ENCODE measurements around the gene FLT1.

The FLT1 gene

DNA sequence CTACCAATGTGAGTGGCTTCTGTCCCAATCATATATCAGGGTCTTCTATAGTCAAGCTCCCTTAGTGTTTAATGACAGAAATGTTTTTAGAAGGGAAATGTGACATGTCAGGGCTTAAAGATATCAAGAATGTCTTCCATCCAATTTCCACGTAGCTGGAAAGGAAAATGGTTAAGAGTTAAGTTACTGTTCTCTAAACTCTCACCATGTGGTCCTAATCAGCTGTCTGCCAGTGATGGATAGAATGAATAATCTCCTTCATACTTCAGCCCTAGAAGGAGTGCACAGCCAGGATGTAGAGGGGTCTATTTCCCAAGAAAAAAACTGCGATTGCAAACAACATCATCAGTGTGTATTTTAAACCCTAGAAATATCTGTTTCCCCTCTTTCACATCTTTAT lies 36.3 kb downstream of the FLT1 start:
- TF ChIP-seq, protein P1, sequence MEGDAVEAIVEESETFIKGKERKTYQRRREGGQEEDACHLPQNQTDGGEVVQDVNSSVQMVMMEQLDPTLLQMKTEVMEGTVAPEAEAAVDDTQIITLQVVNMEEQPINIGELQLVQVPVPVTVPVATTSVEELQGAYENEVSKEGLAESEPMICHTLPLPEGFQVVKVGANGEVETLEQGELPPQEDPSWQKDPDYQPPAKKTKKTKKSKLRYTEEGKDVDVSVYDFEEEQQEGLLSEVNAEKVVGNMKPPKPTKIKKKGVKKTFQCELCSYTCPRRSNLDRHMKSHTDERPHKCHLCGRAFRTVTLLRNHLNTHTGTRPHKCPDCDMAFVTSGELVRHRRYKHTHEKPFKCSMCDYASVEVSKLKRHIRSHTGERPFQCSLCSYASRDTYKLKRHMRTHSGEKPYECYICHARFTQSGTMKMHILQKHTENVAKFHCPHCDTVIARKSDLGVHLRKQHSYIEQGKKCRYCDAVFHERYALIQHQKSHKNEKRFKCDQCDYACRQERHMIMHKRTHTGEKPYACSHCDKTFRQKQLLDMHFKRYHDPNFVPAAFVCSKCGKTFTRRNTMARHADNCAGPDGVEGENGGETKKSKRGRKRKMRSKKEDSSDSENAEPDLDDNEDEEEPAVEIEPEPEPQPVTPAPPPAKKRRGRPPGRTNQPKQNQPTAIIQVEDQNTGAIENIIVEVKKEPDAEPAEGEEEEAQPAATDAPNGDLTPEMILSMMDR (IDR thresholded peaks at IDR 0.05; ENCODE audit: low read depth, low read length): no peak
- peaks cover 5% of the 10 kb centered on the region for H3K4me1 ChIP-seq
- no peak overlapping the region for H3K4me3 ChIP-seq (ENCODE audit: low read depth, low read length)
- H3K27me3 ChIP-seq: no peaks in the 10 kb centered on the region
- no peaks in the 10 kb centered on the region for H3K36me3 ChIP-seq
- no peak for DNase-seq
- H3K9me3 ChIP-seq: no peaks in the 10 kb centered on the region

DNA sequence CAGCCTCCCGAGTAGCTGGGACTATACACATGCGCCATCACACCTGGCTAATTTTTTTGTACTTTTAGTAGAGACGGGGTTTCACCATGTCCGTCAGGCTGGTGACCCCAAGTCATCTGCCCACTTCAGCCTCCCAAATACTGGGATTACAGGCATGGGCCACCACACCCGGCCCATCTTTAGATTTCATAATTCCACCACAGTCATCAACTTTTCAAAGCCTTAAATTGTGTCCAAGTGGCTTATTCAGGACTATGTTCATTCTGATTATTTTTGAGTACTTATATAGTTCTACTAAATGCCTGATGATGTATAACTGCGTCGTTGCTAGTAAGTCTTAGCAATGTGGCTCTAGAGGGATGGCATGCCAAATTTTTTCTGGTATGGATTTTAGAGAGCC lies 36.9 kb downstream of the FLT1 start:
- TF ChIP-seq, protein P1 (IDR thresholded peaks at IDR 0.05; ENCODE audit: low read depth, low read length): no peak
- no peak for DNase-seq
- no peaks in the 10 kb centered on the region for H3K36me3 ChIP-seq
- H3K9me3 ChIP-seq: no peaks in the 10 kb centered on the region
- no peaks in the 10 kb centered on the region for H3K27me3 ChIP-seq
- no peak overlapping the region for H3K4me3 ChIP-seq (ENCODE audit: low read depth, low read length)
- H3K4me1 ChIP-seq: peaks cover 5% of the 10 kb centered on the region

DNA sequence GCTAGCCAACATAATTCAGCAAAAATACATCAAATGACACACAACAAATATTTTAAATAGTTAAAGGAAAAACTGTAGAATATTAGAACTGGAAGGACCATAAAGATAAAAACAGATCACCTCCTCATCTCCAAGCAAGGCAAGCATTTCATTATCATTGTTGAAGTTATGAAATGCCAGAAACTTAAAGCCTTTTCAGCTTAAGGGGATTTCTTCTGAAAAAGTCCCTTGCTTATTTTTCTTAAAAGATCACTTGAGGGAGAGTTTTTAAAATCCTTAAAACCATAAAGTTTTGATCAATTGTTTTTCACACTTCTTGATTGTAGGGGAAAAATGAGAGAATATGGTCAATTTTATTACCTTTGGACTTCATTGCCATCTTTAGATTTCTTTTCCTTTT lies 37.4 kb downstream of the FLT1 start:
- H3K4me3 ChIP-seq (ENCODE audit: low read depth, low read length): no peak overlapping the region
- H3K4me1 ChIP-seq: peaks cover under 1% of the 10 kb centered on the region
- DNase-seq: no peak
- H3K36me3 ChIP-seq: no peaks in the 10 kb centered on the region
- H3K27me3 ChIP-seq: no peaks in the 10 kb centered on the region
- TF ChIP-seq, protein P1 (IDR thresholded peaks at IDR 0.05; ENCODE audit: low read depth, low read length): no peak
- no peaks in the 10 kb centered on the region for H3K9me3 ChIP-seq

DNA sequence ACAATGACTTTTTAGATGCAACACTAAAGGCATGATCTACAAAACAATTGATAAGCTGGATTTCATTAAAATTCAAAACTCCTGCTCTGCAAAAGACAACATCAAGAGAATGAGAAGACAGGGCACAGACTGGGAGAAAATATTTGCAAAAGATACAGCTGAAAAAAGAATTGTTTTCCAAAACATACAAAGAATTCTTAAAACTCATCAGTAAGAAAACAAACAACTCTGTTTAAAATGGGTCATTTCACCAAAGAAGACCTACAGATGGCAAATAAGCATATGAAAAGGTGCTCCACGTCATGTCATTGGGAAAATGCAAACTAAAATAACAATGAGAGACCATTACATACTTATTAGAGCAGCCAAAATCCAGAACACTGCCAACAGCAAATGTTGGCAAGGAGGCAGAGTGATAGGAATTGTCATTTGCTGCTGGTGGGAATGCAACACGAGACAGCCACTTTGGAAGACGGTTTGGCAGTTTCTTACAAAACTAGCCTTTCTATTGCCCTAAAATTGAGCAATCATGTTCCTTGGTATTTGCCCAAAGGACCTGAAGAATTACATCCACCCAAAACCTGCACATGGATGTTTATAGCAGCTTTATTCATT lies 39.2 kb downstream of the FLT1 start:
- Histone ChIP-seq H3K36me3 (no peaks in the 10 kb centered on the region), H3K4me1 (no peaks in the 10 kb centered on the region), H3K27me3 (no peaks in the 10 kb centered on the region), H3K4me3 (ENCODE audit: low read depth, low read length) (no peak overlapping the region), H3K9me3 (no peaks in the 10 kb centered on the region)
- DNase-seq: no peak
- TF ChIP-seq, protein P1 (IDR thresholded peaks at IDR 0.05; ENCODE audit: low read depth, low read length): no peak

DNA sequence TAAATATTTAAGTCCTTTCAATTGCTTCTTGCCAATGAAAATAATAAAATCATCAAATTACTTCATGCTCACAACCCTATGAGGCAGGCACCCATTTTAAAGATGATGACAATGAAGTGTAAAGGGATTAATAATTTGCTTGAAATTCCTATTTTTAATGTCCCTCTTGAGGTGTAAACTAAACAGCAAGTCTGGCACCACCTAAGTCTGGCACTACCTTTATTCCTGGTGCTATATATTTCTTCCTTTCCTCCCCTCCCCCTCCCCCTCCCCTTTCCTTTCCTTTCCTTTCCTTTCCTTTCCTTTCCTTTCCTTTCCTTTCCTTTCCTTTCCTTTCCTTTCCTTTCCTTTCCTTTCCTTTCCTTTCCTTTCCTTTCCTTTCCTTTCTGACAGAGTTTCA lies 42.2 kb downstream of the FLT1 start:
- H3K36me3 ChIP-seq: no peaks in the 10 kb centered on the region
- H3K4me3 ChIP-seq (ENCODE audit: low read depth, low read length): no peak overlapping the region
- no peak for DNase-seq
- no peaks in the 10 kb centered on the region for H3K27me3 ChIP-seq
- TF ChIP-seq, protein P1 (IDR thresholded peaks at IDR 0.05; ENCODE audit: low read depth, low read length): no peak
- H3K9me3 ChIP-seq: peaks cover 3% of the 10 kb centered on the region; the same call in 1 of the 2 replicates
- H3K4me1 ChIP-seq: no peaks in the 10 kb centered on the region

DNA sequence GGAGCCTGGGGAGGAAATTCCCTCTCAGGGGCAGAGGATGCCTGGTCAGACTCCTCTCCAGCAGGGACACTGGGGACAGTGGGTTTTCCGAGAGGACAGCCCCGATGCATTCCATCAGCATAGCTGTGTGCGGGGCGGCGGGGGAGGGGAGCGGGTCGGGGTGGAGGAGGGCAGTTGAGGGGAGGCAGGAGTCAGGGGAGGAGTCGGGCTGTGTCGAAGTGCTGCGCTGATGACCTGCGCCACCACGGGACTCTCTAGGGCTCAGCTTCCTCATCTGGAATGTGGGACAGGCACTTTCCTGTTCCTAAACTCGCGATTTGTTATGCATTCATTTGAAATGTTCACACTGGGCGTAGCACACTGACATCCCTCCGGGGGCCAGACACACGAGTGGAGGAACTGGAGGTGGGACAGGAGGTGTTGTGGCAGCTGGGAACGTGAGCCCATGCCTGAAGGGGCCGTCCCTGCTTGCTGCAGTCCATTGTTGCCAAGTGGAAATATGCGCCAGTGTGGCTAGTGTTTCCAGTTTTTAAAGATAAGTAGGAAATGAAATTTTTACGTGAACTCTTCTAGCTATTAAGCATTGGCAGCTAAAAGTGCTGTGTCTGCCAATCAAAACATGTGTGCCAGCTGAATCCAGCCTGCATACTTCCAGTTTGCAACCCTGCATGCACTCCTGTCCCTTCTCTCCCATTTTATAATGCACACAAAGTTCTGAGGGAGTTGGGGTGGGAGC lies 43.3 kb downstream of the FLT1 start:
- no peak overlapping the region for H3K4me3 ChIP-seq (ENCODE audit: low read depth, low read length)
- H3K36me3 ChIP-seq: no peaks in the 10 kb centered on the region
- H3K4me1 ChIP-seq: no peaks in the 10 kb centered on the region
- H3K9me3 ChIP-seq: peaks cover 3% of the 10 kb centered on the region; the same call in 1 of the 2 replicates
- no peaks in the 10 kb centered on the region for H3K27me3 ChIP-seq
- TF ChIP-seq, protein P1 (IDR thresholded peaks at IDR 0.05; ENCODE audit: low read depth, low read length): no peak
- no peak for DNase-seq
